C4-2B (cell line): Measurements from ENCODE around the gene ABL2.

ENCODE experiments used
- CTCF ChIP-seq: fragments of 450-650 bp; conservative IDR thresholded peaks from 2 replicates; pipeline ENCODE4 v1.5.1; 2017; ENCODE audit warnings: mild to moderate bottlenecking
- ZFX ChIP-seq: fragments of 450-650 bp; IDR thresholded peaks from 2 replicates; pipeline ENCODE4 v1.6.1; 2017

- TF ChIP-seq CTCF (no peak), ZFX (no peak)
Measured at GRCh38 chr1:179237222-179237621, 7.7 kb upstream of the ABL2 start.
